ENCODE data around the gene SCLT1.

The SCLT1 gene

DNA sequence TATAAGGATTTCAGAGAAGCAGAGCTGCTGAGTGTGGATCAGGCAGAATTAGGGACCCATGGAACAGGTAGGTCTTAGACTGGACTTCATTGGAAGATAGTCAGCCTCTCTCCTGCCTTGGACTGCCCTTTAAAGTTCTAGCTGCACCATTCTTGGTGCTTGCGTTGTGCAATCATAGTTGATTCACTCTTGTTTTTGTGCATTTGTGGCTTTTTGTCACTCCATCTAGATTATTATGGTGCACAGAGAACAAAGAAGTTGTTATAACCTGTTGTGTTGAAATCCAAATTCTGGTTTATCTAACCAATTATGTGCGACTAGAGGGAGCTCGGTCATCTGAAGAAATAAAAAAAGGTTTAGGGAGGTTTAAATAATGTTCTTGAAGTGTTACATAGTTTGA lies 224.6 kb downstream of the SCLT1 start:
- DNase-seq, result no peak

GRCh38 chr4:128866691-128867090 lies 226.6 kb downstream of the SCLT1 start:
- DNase-seq, result no peak

GRCh38 chr4:128866269-128866668 lies 227.1 kb downstream of the SCLT1 start:
- no peak for DNase-seq

- no peak for DNase-seq
Measured at GRCh38 chr4:128865132-128865531, 228.2 kb downstream of the SCLT1 start.

- no peak for DNase-seq
Measured at GRCh38 chr4:128863312-128864075, 229.8 kb downstream of the SCLT1 start.

- DNase-seq, result no peak
Measured at GRCh38 chr4:128862608-128863311, 230.6 kb downstream of the SCLT1 start.

GRCh38 chr4:128861856-128862518 lies 231.4 kb downstream of the SCLT1 start:
- DNase-seq, result no peak

- DNase-seq, result no peak
Measured at GRCh38 chr4:128859887-128860677, 233.3 kb downstream of the SCLT1 start.

GRCh38 chr4:128858879-128859671 lies 234.3 kb downstream of the SCLT1 start:
- no peak for DNase-seq

DNA sequence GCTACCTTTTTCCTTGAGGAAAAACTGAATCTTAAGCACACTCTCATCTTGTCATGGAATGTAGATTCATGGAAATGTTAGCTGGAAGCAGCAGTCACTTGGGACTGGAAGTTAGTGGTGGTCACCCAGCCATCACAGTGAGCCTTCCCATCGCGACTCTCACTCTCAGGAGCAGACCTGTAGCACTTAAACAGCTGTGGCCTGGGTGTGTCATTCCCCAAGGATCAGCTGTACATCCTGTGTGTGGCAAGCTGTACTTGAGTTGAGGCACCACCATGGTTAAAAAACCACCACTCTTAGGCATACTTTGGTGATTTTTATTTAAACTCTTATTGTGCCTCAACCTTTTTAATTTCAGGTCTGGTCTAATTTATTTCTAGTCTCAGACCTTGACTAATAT lies 237.1 kb downstream of the SCLT1 start:
- DNase-seq, result no peak

DNA sequence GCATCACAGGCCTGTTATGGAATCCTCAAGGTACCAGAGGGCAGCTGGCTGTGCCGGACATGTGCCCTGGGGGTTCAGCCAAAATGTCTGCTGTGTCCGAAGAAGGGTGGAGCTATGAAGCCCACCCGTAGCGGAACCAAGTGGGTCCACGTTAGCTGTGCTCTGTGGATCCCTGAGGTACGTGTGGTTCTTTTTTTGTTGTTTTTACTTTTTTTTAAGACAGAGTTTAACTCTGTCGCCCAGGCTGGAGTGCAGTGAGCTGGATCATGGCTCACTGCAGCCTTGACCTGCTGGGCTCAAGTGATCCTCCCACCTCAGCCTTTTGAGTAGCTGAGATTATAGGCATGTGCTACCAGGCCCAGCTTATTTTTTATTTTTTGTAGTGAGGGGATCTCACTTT lies 237.7 kb downstream of the SCLT1 start:
- DNase-seq, result no peak

GRCh38 chr4:128854433-128854832 lies 238.9 kb downstream of the SCLT1 start:
- DNase-seq, result no peak

- no peak for DNase-seq
Measured at GRCh38 chr4:128853741-128854140, 239.6 kb downstream of the SCLT1 start.

DNA sequence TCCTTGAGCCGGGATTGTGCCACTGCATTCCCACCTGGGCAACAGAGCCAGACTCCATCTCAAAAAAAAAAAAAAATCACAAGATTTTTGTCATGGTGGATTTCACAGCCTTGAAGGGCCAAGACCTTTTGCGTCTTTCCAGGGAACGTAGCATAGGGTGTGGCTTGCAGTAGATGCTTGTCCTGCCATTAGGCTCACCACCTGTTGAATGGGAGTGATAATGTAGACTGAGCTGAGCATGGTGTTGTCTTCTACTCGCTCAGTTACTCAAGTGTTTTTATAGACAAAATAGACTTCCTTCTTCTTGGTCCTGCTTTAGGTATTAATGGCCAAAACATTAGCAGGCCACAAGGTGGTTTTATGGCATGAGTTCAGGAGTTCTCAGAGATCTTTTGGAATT lies 243.1 kb downstream of the SCLT1 start:
- DNase-seq, result no peak

GRCh38 chr4:128848461-128848860 lies 244.9 kb downstream of the SCLT1 start:
- no peak for DNase-seq

- DNase-seq, result no peak
Measured at GRCh38 chr4:128847082-128847724, 246.1 kb downstream of the SCLT1 start.

DNA sequence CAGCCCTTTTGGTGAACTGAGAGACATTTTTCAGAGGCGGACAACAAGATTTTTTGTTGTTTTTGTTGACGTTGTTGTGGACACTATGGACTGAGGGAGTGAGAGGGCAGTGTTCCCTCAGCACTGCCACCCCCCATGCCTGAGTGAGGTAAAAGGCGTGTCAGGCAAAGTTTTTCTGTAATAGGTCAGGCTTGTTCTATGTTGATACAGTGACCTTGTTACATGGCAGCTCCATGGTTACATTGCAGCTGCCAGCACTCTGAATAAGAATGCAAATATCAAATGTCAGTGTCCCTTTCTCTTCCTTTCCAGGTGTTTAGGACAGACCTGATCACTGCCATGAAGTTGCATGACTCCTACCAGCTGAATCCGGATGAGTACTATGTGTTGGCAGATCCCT lies 247.3 kb downstream of the SCLT1 start:
- no peak for DNase-seq

- no peak for DNase-seq
Measured at GRCh38 chr4:128844931-128845330, 248.4 kb downstream of the SCLT1 start.

DNA sequence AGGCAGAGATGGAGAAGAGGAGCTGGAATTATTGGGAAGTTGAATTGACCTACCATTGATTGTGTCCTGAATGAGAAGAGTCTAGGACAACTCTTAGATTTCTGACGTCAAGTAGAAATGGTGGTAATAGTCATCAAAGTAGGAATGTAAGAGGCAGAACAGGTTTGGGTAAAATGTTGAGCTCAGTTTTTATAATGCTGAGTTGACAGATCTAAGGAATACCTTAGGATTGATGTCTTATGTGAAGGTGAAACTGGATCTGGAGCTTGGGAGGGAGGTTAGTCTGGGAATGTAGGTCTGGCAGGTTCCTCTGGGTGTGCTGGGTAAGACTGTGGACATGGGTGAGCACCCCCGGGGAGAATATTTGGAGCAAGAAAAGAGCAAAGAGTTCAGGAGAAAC lies 251.9 kb downstream of the SCLT1 start:
- DNase-seq, result no peak

DNA sequence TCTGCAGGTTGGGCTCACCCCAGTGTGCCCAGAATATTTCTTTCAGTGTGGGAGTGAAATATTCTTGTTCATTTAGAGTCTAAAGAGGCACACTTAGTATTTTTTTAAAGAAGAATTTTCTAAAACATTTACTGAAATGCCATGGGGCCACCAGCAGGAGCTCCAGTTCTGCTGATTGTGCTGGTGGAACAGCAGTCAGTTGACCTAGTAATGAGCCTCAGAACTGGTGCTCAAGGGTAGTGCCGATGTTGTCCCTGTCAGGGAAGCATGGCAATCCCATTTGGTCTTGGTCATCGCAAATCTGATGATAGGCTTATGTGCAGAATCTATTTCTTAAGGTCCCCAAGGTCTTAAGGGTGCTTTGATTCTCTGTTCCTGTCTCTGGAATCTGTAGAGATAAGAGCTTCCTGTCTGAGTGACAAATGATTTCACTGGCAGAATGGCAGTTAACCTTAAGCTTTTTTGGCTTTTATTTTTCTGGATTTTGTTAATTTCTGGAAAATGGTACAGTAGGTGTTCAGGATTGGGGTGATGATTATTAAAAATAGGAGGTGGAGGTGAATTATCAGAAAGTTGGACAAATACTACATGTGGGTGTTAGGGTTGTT lies 252.5 kb downstream of the SCLT1 start:
- no peak for DNase-seq

GRCh38 chr4:128837679-128838078 lies 255.7 kb downstream of the SCLT1 start:
- DNase-seq, result no peak
